Neural progenitor cell (in vitro differentiated cells): Measurements from ENCODE around the gene LCK. TPM values are rescaled to one million over a fixed set of nuclear protein-coding genes. Genes with fewer than 3 reads are reported as not detected.

Experiments
- DNase-seq: peaks from one replicate; pipeline ENCODE4 v3.0.0-alpha.2; 2016; ENCODE audit warnings: low spot score
- H2AFZ ChIP-seq: fragments of 200-600 bp; sonication (generic); replicated peaks from 2 replicates; pipeline ENCODE4 v1.6.1; 2016; ENCODE audit warnings: antibody characterized with exemption
- H3F3A ChIP-seq: fragments of 200-600 bp; sonication (generic); 2 replicates; pipeline ENCODE4 v1.6.1; 2016; ENCODE audit warnings: antibody characterized with exemption, low read depth
- H3K27ac ChIP-seq: fragments of 200-600 bp; sonication (generic); 2 replicates; pipeline ENCODE4 v1.5.1; 2016; ENCODE audit warnings: mild to moderate bottlenecking
- H3K27me3 ChIP-seq: fragments of 200-600 bp; sonication (generic); 2 replicates; pipeline ENCODE4 v1.6.1; 2016; ENCODE audit warnings: mild to moderate bottlenecking, moderate library complexity
- H3K36me3 ChIP-seq: fragments of 200-600 bp; sonication (generic); 2 replicates; pipeline ENCODE4 v1.5.1; 2016
- H3K4me1 ChIP-seq: fragments of 200-600 bp; sonication (generic); 2 replicates; pipeline ENCODE4 v1.6.1; 2016; ENCODE audit warnings: mixed run types
- H3K4me2 ChIP-seq: fragments of 200-600 bp; sonication (generic); 2 replicates; pipeline ENCODE4 v1.6.1; 2016
- H3K4me3 ChIP-seq: fragments of 200-600 bp; sonication (generic); 2 replicates; pipeline ENCODE4 v1.5.1; 2016
- H3K79me2 ChIP-seq: fragments of 200-600 bp; sonication (generic); 2 replicates; pipeline ENCODE4 v1.6.1; 2016; ENCODE audit warnings: low read depth
- H3K9ac ChIP-seq: fragments of 200-600 bp; sonication (generic); 2 replicates; pipeline ENCODE4 v1.6.1; 2016
- H3K9me3 ChIP-seq: fragments of 200-600 bp; sonication (generic); 2 replicates; pipeline ENCODE4 v1.5.1; 2016; ENCODE audit warnings: low read depth
- H4K20me1 ChIP-seq: fragments of 200-600 bp; sonication (generic); 2 replicates; pipeline ENCODE4 v1.6.1; 2016; ENCODE audit warnings: low read depth
- H3K27ac Mint-ChIP-seq: 3 replicates; pipeline ENCODE4 v1.8.0; 2021; ENCODE audit warnings: mixed read lengths
- H3K27me3 Mint-ChIP-seq: 2 replicates; pipeline ENCODE4 v1.8.0; 2022; ENCODE audit warnings: low read depth, mild to moderate bottlenecking, inconsistent platforms, moderate library complexity, mixed read lengths; ENCODE audit not compliant: insufficient read depth
- H3K36me3 Mint-ChIP-seq: 3 replicates; pipeline ENCODE4 v1.8.0; 2021; ENCODE audit warnings: mixed read lengths
- H3K4me1 Mint-ChIP-seq: 3 replicates; pipeline ENCODE4 v1.8.0; 2021; ENCODE audit warnings: mixed read lengths
- H3K4me3 Mint-ChIP-seq: 3 replicates; pipeline ENCODE4 v1.8.0; 2021; ENCODE audit warnings: mild to moderate bottlenecking, moderate library complexity, mixed read lengths
- H3K9me3 Mint-ChIP-seq: 3 replicates; pipeline ENCODE4 v1.8.0; 2020; ENCODE audit warnings: mixed read lengths
- EZH2 ChIP-seq: fragments of 200-600 bp; sonication (generic); IDR thresholded peaks from 2 replicates; pipeline ENCODE4 v1.6.1; 2017; ENCODE audit warnings: antibody characterized with exemption, mild to moderate bottlenecking, moderate library complexity
- EZH2phosphoT487 ChIP-seq: fragments of 200-600 bp; sonication (generic); IDR thresholded peaks from 2 replicates; pipeline ENCODE4 v1.6.1; 2017; ENCODE audit warnings: antibody characterized with exemption
- total RNA-seq: library from RNA; depleted of rRNA; stranded (reverse); fragments of >200 nt; gene quantifications from 2 replicates; pipeline ENCODE4 v1.2.3, GENCODE V29; 2015; ENCODE audit warnings: low replicate concordance
- TF ChIP-seq, protein P1 (sequence below): fragments of 200-600 bp; sonication (generic); IDR thresholded peaks from 2 replicates; pipeline ENCODE4 v1.5.1; 2017; ENCODE audit warnings: antibody characterized with exemption, mild to moderate bottlenecking

The LCK gene
- total RNA-seq, 1 donor from 2014 or later, result 0.32 TPM

DNA sequence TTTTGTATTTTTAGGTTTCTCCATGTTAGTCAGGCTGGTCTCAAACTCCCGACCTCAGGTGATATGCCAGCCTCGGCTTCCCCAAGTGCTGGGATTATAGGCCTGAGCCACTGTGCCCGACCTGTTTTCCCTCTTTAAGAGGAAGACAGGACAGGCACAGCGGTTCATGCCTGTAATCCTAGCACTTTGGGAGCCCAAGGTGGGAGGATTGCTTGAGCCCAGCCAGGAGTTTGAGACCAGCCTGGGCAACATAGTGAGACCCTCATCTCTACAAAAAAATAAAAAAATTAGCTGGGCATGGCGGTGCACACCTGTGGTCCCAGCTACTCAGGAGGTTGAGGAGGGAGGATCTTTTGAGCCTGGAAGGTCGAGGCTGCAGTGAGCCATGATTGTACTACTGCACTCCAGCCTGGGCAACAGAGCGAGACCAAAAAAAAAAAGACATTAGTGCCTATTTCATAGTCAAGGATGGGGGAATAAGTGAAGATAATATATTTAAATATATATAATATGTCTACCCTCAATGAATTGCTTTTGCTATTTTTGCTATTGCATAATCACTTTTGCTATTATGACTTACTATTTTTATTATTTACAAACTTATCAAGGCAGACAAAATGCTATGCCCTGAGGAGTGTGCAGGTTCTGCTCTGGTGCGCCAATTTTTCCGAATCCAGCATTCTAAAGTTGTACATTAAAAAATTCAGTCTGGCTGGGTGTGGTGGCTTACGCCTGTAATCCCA is 67.2 kb downstream of the LCK start:
- peaks cover 34% of the 10 kb centered on the region for H4K20me1 ChIP-seq
- no peak for TF ChIP-seq EZH2
- no peak for TF ChIP-seq EZH2phosphoT487
- TF ChIP-seq, protein P1, sequence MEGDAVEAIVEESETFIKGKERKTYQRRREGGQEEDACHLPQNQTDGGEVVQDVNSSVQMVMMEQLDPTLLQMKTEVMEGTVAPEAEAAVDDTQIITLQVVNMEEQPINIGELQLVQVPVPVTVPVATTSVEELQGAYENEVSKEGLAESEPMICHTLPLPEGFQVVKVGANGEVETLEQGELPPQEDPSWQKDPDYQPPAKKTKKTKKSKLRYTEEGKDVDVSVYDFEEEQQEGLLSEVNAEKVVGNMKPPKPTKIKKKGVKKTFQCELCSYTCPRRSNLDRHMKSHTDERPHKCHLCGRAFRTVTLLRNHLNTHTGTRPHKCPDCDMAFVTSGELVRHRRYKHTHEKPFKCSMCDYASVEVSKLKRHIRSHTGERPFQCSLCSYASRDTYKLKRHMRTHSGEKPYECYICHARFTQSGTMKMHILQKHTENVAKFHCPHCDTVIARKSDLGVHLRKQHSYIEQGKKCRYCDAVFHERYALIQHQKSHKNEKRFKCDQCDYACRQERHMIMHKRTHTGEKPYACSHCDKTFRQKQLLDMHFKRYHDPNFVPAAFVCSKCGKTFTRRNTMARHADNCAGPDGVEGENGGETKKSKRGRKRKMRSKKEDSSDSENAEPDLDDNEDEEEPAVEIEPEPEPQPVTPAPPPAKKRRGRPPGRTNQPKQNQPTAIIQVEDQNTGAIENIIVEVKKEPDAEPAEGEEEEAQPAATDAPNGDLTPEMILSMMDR, result no peak
- no peak overlapping the region for H3K4me3 Mint-ChIP-seq
- H3K27ac ChIP-seq, result no peak overlapping the region
- no peak overlapping the region for H3K4me2 ChIP-seq
- H3K36me3 ChIP-seq, result no peaks in the 10 kb centered on the region
- no peak for DNase-seq
- no peaks in the 10 kb centered on the region for H3K27me3 ChIP-seq
- no peaks in the 10 kb centered on the region for H3K4me1 Mint-ChIP-seq
- peaks cover 14% of the 10 kb centered on the region for H3F3A ChIP-seq
- peaks cover 4% of the 10 kb centered on the region for H3K27me3 Mint-ChIP-seq
- no peak overlapping the region for H2AFZ ChIP-seq
- no peak overlapping the region for H3K9ac ChIP-seq
- peaks cover 2% of the 10 kb centered on the region for H3K36me3 Mint-ChIP-seq
- no peaks in the 10 kb centered on the region for H3K4me1 ChIP-seq
- no peaks in the 10 kb centered on the region for H3K9me3 Mint-ChIP-seq
- no peaks in the 10 kb centered on the region for H3K9me3 ChIP-seq
- peaks cover 16% of the 10 kb centered on the region for H3K79me2 ChIP-seq
- no peak overlapping the region for H3K27ac Mint-ChIP-seq
- H3K4me3 ChIP-seq, result no peak overlapping the region

DNA sequence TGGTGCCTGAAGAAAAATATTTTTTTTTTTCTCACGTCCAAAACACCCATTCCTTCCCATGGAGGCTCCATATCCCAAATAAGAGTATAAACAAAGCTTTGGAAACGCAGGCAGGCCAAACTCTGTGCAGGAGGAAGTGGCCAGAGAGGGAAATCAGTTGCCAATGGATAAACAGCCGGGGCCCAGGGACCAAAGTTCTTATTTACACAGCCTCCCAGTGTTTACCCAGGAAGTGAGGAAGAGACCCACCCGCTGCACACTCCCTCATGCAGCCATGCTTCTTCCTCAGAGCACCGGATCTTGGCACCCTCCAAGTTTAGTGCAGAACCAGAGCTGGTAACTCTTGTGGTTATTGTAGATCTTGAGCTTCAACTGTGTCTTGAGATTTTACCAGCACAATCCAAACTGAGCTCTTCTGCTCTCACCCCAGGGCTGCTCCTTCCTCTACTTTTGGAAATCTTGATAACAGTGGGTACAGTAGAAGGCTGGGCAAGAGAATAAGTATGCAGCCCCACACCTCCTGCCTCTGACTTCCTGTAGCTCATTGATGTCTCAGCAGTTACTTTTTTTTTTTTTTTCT is 70.7 kb downstream of the LCK start:
- no peak overlapping the region for H3K4me2 ChIP-seq
- H3K4me3 Mint-ChIP-seq, result no peak overlapping the region
- H3K79me2 ChIP-seq, result no peaks in the 10 kb centered on the region
- H3K27ac ChIP-seq, result no peak overlapping the region
- TF ChIP-seq, protein P1, result no peak
- TF ChIP-seq EZH2 (no peak), EZH2phosphoT487 (no peak)
- H3K4me3 ChIP-seq, result no peak overlapping the region
- no peaks in the 10 kb centered on the region for H3K9me3 ChIP-seq
- peaks cover under 1% of the 10 kb centered on the region for H3K4me1 Mint-ChIP-seq
- peaks cover 4% of the 10 kb centered on the region for H3K27me3 Mint-ChIP-seq
- H3K27me3 ChIP-seq, result no peaks in the 10 kb centered on the region
- H3K4me1 ChIP-seq, result no peaks in the 10 kb centered on the region
- no peaks in the 10 kb centered on the region for H3K36me3 ChIP-seq
- H3F3A ChIP-seq, result peaks cover 4% of the 10 kb centered on the region
- no peak for DNase-seq
- H2AFZ ChIP-seq, result no peak overlapping the region
- no peak overlapping the region for H3K9ac ChIP-seq
- H3K27ac Mint-ChIP-seq, result no peak overlapping the region
- H4K20me1 ChIP-seq, result peaks cover 26% of the 10 kb centered on the region
- no peaks in the 10 kb centered on the region for H3K9me3 Mint-ChIP-seq
- H3K36me3 Mint-ChIP-seq, result peaks cover 8% of the 10 kb centered on the region

DNA sequence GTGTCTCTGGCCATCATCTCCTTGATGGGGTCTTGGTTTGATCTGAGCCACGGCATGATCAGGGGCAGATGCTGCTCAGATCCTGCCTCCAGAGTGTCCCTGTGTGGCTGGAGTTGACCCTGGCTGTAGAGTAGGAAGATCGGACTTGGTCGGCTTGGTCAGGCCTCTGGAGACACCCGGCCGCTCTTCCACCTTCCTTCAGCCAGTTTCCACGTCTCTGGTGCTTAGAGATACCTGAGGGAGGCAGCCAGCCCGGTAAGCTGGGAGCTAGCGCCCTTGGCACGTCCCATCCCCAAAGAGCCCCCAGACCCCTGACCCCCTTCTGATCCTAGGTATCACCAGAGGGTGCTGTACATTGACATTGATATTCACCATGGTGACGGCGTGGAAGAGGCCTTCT is 76.1 kb downstream of the LCK start:
- Mint-ChIP-seq H3K9me3 (no peaks in the 10 kb centered on the region), H3K27ac (no peak overlapping the region), H3K27me3 (peaks cover 19% of the 10 kb centered on the region), H3K36me3 (peaks cover 32% of the 10 kb centered on the region), H3K4me3 (no peak overlapping the region), H3K4me1 (peaks cover 13% of the 10 kb centered on the region)
- no peaks in the 10 kb centered on the region for H3K79me2 ChIP-seq
- no peak overlapping the region for H3K9ac ChIP-seq
- H4K20me1 ChIP-seq, result peaks cover 53% of the 10 kb centered on the region
- TF ChIP-seq EZH2 (no peak), EZH2phosphoT487 (no peak)
- TF ChIP-seq, protein P1, result no peak
- H3K4me1 ChIP-seq, result no peaks in the 10 kb centered on the region
- no peaks in the 10 kb centered on the region for H3K27me3 ChIP-seq
- H3K4me3 ChIP-seq, result no peak overlapping the region
- H3K27ac ChIP-seq, result no peak overlapping the region
- DNase-seq, result no peak
- no peak overlapping the region for H2AFZ ChIP-seq
- H3K4me2 ChIP-seq, result no peak overlapping the region
- no peaks in the 10 kb centered on the region for H3K36me3 ChIP-seq
- peaks cover 29% of the 10 kb centered on the region for H3F3A ChIP-seq
- no peaks in the 10 kb centered on the region for H3K9me3 ChIP-seq
